Measurements from ENCODE around the gene EEF1A2.

Gene EEF1A2

DNA sequence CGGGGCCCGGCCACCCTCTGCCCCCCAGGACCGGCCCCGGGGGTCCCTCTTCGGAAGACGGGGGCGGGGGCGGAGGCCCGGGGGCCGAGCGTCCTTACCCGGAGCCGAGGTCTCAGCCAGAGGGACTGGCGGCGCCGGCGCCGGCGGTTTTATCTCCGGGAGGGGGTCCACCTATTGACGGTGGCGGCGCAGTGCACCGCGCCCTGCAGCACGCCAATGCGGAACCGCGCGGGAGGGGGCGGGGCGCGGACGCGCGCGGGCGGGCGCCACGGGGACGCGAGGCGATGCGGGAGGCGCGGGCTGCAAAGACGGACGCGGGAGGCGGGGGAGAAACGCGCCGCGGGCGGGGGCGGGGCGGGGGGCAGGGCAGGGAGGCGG, at the start of gene EEF1A2:
Gene EEF1A2, minus strand, starts transcription at position 124 of the 378 bp plus-strand sequence. CDS start 1,320 bp downstream, outside the sequence.
- no peak for DNase-seq (ENCODE audit: low read depth in 2 of 3, low spot score in 1 of 3)

- DNase-seq (ENCODE audit: low read depth in 2 of 3, low spot score in 1 of 3), result no peak
Measured at GRCh38 chr20:63548542-63548941, 49.7 kb upstream of the EEF1A2 start.

- DNase-seq (ENCODE audit: low read depth in 2 of 3, low spot score in 1 of 3), result no peak
Measured at GRCh38 chr20:63547725-63548480, 49.0 kb upstream of the EEF1A2 start, which contains the start of gene SRMS. Gene SRMS, minus strand, starts transcription at chr20:63547749. Its CDS starts 286 bp downstream, at chr20:63547463.

DNA sequence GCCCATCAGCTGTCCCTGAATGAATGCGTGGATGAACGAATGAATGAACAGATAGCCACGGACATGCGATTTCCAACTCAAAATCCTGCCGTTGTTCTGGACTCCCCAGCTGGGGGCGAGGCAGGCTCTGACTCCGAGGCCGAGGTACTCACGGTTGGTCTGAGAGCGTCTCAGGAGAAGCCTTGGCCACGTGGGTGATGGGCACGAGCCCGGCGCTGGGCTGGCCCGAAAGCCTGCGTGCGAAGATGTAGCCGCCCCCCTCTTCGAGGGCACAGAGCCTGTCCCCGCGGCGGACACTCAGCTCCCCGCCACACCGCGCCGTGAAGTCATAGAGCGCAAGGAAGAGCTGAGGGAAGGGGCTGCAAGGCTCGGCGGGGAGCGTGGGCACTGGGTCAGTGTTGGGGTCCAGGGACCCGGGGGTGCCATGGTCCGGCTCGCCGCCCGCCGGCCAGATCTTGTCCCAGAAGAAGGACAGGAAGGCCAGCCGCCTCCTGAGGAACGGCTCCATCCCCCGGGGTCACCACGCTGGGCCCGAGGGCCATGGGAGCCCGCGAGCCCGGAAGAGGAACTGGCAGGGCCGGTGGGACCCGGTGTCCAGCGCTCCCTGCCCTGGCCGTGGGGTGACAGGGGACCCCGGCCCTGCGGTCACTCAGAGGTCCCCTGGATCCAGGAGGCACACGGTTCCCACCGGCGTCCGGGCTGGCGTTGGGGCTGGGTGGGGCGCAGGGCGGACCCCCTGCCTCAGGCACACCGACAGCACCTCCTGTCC, 48.3 kb upstream of the EEF1A2 start:
- DNase-seq (ENCODE audit: low read depth in 2 of 3, low spot score in 1 of 3), result no peak

DNA sequence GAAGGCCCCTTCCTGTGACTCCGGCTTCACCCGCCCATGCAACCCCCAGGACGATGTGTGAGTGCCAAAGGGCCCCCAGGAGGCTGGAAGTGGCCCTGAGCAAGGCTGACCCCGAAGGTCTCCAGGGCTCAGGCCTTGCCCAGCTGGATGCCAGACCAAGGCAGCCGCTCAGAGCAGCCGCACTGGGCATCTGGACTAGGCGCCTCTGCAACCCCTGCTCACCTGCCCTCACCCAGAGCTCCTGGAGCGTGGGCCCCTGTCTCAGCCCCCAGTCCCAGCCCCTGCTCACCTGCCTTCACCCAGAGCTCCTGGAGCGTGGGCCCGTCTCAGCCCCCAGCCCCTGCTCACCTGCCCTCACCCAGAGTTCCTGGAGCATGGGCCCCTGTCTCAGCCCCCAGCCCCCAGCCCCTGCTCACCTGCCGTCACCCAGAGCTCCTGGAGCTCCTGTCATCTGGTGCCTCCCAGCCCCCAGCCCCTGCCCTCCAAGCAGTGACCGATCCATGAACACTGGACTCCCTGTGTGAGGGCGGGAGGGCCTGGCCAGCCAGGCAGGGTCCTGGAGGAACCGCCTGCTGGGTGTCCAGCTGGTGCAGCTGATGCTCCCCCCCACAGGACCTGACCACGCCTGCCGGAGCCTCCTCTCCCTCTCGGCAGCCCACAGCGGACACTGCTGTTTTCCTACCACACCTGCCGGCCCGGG, 47.5 kb upstream of the EEF1A2 start:
- DNase-seq (ENCODE audit: low read depth in 2 of 3, low spot score in 1 of 3), result no peak

- DNase-seq (ENCODE audit: low read depth in 2 of 3, low spot score in 1 of 3), result no peak
Measured at GRCh38 chr20:63545814-63546213, 46.9 kb upstream of the EEF1A2 start.

DNA sequence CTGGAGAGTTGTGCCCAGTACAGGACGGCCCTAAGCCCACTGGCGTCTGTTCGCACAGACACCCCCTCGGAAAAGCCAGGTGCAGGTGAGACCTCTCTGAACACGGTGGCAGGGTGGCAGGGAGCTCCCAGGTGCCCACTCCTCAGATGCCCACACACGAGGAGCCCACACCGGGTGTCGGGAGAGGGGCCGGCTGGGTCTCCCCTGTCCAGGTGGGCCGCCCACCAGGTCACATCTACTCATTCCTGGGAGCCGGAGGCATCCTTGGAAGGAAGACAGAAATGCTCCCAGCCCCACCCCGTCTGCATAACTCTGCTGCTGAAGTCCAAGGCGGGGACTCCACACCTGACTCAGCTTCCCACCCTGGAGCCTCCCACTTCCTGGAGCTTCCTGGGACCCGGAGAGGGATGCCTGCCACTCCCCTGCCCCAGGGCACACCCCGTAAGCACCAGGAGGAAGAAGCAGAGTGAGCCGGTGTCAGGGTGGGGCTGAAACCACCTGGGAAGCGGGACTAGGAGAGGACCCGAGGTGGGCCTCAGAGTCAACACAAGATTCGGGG, 46.2 kb upstream of the EEF1A2 start:
- DNase-seq (ENCODE audit: low read depth in 2 of 3, low spot score in 1 of 3), result no peak

DNA sequence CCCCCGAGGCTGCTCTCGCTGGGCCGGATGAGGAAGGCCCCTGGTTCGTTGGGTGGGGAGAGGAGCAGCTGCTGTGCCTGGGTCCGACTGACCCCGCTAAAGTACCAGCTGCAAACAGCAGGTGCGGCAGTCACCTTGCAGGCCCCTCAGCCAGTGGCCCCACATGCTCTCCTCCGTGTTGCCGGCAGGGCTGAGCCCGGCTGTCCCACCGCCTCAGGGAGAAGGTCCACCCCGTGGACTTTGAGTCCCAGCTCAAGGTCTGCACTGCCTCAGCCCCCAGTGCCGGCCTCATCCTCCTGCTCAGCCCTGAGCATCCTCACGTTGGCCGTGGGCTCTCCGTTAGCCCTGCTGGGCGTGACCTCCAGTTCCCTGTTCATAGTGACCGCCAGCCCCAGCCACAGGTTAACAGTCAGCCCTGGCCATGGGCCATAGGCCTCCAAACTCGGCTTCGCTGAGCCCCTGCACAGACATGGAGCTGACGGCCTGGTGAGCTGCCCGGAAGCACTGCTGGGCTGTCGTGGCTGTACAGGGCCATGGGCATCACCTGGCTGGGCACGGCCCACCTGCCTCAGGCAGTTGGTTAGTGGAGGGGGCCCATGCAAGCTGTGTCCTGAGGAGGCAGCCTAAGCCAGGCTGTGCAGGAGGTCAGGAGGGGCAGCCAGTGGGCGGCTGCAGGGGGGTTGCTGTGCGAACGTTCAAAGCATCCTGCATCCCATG, 45.5 kb upstream of the EEF1A2 start:
- no peak for DNase-seq (ENCODE audit: low read depth in 2 of 3, low spot score in 1 of 3)

GRCh38 chr20:63543733-63544132, 44.9 kb upstream of the EEF1A2 start:
- DNase-seq (ENCODE audit: low read depth in 2 of 3, low spot score in 1 of 3), result no peak

DNA sequence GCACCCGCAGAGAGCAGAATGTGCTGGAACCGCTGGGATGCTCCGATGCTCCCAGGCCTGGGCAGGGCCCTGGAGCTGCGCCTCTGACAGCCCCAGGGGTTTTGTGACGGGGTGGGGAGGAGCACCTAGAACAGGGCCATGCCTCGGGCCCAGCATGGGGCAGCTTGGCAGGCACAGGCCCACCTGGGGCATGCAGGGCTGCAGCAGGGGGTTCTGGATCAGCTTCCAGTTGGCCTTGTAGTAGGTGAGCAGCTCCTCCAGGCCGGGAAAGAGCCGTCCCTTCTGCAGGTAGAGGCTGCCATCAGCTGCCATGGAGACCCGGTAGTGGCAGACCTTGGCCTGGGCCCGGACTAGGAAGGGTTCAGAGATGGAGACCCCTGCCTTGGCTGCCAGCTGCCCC, 44.2 kb upstream of the EEF1A2 start:
- no peak for DNase-seq (ENCODE audit: low read depth in 2 of 3, low spot score in 1 of 3)

- no peak for DNase-seq (ENCODE audit: low read depth in 2 of 3, low spot score in 1 of 3)
Measured at GRCh38 chr20:63542696-63543095, 43.8 kb upstream of the EEF1A2 start.

DNA sequence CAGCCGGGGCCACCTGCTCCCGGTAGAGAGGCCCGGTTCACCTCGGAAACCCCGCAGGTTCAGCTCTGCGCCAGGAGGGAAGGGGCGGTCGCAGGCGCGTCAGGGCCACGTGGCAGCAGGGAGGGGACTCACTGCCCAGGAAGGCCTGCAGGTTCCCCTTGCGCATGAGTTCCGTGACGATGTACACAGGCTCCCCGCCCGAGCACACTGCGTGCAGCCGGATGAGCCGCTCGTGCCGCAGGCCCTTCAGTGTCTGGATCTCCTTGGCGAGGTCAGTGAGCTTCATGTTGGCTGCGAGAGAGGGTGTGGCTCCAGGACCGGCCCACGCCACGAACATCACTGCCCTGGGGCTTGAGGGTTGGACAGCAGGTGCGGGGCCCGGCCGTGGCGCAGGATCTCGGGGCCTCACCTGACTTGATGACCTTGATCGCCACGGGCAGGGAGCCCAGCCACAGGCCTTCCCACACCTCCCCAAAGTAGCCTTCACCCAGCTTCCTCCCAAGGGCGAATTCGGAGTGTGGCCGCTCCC, 43.2 kb upstream of the EEF1A2 start:
- no peak for DNase-seq (ENCODE audit: low read depth in 2 of 3, low spot score in 1 of 3)

GRCh38 chr20:63541371-63541770, 42.5 kb upstream of the EEF1A2 start:
- no peak for DNase-seq (ENCODE audit: low read depth in 2 of 3, low spot score in 1 of 3)

- DNase-seq (ENCODE audit: low read depth in 2 of 3, low spot score in 1 of 3), result no peak
Measured at GRCh38 chr20:63540417-63541186, 41.7 kb upstream of the EEF1A2 start.

- no peak for DNase-seq (ENCODE audit: low read depth in 2 of 3, low spot score in 1 of 3)
Measured at GRCh38 chr20:63539441-63540370, 40.8 kb upstream of the EEF1A2 start.

DNA sequence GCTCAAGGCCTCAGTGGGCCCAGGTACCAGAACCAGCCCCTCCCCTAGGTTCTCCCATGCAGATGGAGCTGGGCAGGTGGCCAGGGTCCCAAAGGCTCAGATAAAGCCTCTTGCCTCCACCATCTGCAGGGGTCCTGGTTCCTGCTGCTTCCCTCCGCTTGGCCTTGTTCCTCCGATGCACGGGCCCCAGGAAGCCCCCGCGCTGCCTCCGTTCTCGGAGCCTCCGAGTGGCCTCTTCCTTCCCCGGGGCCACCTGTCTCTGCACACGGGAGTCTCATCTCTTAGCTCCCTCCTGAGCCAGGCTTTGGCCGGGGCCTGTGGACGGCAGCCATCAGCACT, 40.2 kb upstream of the EEF1A2 start:
- DNase-seq (ENCODE audit: low read depth in 2 of 3, low spot score in 1 of 3), result no peak

DNA sequence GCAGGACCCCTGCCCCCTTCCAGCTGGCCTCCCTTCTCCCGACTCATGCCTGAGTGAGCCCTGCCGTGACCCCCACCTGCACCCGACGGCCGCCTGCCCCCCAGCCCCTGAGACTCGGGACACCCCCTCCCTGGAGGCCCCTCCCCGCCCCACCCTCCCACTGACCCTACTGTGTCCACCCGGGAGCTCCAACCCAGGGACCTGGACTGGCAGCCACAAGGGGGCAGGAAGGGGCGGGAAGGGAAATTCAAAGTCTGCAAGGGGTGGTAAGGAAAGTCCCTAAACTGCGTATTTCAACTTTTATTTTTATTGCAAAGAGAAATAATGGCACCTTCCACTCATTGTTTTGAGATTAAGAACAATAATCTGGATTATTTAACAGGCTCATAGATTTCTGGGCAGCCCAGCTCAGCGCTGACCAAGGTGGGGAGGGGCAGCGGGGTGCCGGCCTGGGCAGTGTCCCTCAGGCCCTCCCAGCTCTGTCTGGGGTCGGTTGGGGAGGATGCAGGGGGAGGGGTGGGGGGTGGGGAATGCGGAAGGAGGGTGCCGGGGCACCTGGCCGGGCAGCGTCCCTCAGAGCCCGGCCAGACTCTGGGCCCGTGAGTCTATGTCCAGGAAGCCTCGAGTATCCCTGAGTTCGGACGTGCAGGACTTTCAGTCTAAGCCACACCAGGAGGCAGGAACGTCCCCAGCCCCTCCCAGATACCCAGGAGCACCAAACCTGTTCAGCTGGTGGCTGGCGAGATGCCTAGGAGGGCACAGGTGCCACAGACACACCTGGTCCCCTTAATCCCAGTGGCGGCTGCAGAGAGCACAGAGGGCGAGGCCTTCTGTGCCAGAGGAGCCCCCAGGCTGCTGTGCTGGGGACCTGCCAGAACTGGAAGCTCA, 39.6 kb upstream of the EEF1A2 start:
- no peak for DNase-seq (ENCODE audit: low read depth in 2 of 3, low spot score in 1 of 3)
